Measurements from ENCODE around the gene PRKCH. TPM values are rescaled to one million over a fixed set of nuclear protein-coding genes. Genes with fewer than 3 reads are reported as not detected.

Gene PRKCH
- total and polyA plus RNA-seq, 10 of the 15 experiments (the other 5 are each of a cell fraction or from before 2014, with no cell fraction given), result 10.7 to 140 (median 33.2) TPM

DNA sequence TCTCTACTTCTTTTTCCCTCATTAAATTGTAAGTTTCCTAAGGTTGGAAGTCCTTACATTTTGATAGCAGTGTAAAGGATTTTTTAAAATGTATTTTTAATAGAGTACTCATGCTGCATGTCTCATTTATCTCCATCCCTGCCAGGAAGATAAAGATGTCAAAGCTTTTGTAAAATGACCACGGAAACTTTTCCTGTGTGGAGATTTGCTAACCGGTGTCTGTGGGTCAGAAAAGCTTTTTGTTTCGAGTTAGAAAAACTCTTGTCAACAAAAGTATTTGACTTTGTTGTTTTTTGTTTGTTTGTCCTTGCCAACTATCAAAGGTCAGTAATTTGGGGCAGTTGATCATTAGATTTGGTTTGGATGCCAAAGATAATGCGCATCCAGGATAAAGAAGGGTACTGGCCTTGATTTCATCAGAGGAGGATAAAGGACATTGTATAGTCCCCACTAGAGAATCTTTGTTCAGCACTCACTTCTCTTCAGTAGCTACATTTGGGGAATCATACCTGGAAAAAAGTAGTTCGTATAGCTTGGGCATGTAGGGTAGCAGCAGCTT lies 217.2 kb downstream of the PRKCH start:
- no TSS peak for BruUV-seq (replicated peaks)
- no peaks in the 10 kb centered on the region for H3K4me1 ChIP-seq (ENCODE audit: control insufficient read depth, insufficient read depth, low read length)
- intact Hi-C loops (cut with micrococcal nuclease; ENCODE audit: unreplicated experiment) (no loop called here), in situ Hi-C loops (cut with MboI) (no loop called here)
- WGBS (ENCODE audit: insufficient coverage, insufficient replicate concordance, low lambda C conversion rate, missing lambda C conversion rate), result 96% methylated on average over 5 of the region's 5 CpGs
- SMC1A ChIA-PET (ENCODE audit: uncharacterized antibody, unreplicated experiment), result interaction anchor here (0.6 to 2.5 kb wide), 8 partner anchors 13 to 224 kb away, joined by 3 to 5 read pairs (median 3); partner anchors contain the start of gene SNAPC1
- no peaks in the 10 kb centered on the region for H3K27me3 ChIP-seq (replicated peaks in 1 of 2; ENCODE audit: control insufficient read depth in 2 of 2, insufficient read depth in 2 of 2, low read length in 1 of 2)
- DNase-seq (ENCODE audit: low read depth, low spot score) (no peak), ATAC-seq (no peak), FAIRE-seq (no peak)
- H4K20me1 ChIP-seq (ENCODE audit: control insufficient read depth, insufficient read depth), result no peaks in the 10 kb centered on the region
- POLR2A ChIA-PET, result interaction anchor here (0.7 to 1.6 kb wide), 2 partner anchors 13 to 161 kb away, joined by 3 to 5 read pairs; no protein-coding TSS in a partner anchor
- CTCF ChIA-PET, result interaction anchor here (0.9 kb wide), 1 partner anchor 35 kb away, joined by 6 read pairs; no protein-coding TSS in a partner anchor
- no peak overlapping the region for H3K27ac ChIP-seq (ENCODE audit: control insufficient read depth, insufficient read depth)
- H3K79me2 ChIP-seq (ENCODE audit: control insufficient read depth, insufficient read depth, low read length), result no peaks in the 10 kb centered on the region
- RAD21 ChIA-PET (ENCODE audit: unreplicated experiment), result interaction anchor here (1.6 kb wide), 1 partner anchor 299 kb away, joined by 4 read pairs; no protein-coding TSS in a partner anchor
- no peak overlapping the region for H3K9ac ChIP-seq (ENCODE audit: control insufficient read depth, insufficient read depth, low read length)
- H3K4me3 ChIP-seq, result no peak overlapping the region
- no peak overlapping the region for H2AFZ ChIP-seq (ENCODE audit: control insufficient read depth, low read depth, low read length)
- peaks cover 14 to 21% of the 10 kb centered on the region in 2 experiments; a peak in 3 of 4 replicates for H3K36me3 ChIP-seq (ENCODE audit: control insufficient read depth in 2 of 2, insufficient read depth in 2 of 2, low read length in 1 of 2)
- no peaks in the 10 kb centered on the region for H3K9me3 ChIP-seq (replicated peaks; ENCODE audit: control insufficient read depth, insufficient read depth, low read length)
- H3K4me2 ChIP-seq (ENCODE audit: control insufficient read depth, insufficient read depth), result no peak overlapping the region
- TF ChIP-seq, protein P1, sequence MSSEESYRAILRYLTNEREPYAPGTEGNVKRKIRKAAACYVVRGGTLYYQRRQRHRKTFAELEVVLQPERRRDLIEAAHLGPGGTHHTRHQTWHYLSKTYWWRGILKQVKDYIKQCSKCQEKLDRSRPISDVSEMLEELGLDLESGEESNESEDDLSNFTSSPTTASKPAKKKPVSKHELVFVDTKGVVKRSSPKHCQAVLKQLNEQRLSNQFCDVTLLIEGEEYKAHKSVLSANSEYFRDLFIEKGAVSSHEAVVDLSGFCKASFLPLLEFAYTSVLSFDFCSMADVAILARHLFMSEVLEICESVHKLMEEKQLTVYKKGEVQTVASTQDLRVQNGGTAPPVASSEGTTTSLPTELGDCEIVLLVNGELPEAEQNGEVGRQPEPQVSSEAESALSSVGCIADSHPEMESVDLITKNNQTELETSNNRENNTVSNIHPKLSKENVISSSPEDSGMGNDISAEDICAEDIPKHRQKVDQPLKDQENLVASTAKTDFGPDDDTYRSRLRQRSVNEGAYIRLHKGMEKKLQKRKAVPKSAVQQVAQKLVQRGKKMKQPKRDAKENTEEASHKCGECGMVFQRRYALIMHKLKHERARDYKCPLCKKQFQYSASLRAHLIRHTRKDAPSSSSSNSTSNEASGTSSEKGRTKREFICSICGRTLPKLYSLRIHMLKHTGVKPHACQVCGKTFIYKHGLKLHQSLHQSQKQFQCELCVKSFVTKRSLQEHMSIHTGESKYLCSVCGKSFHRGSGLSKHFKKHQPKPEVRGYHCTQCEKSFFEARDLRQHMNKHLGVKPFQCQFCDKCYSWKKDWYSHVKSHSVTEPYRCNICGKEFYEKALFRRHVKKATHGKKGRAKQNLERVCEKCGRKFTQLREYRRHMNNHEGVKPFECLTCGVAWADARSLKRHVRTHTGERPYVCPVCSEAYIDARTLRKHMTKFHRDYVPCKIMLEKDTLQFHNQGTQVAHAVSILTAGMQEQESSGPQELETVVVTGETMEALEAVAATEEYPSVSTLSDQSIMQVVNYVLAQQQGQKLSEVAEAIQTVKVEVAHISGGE (CRISPR knock-in tag; IDR thresholded peaks at IDR 0.05), result no peak
- TF ChIP-seq SREBF1 (IDR thresholded peaks at IDR 0.05; ENCODE audit: low read length) (no peak), RAD51 (IDR thresholded peaks at IDR 0.05) (no peak), RBBP5 (conservative IDR thresholded peaks at IDR 0.05) (no peak), SMAD5 (IDR thresholded peaks at IDR 0.05; ENCODE audit: low read depth) (no peak), BCL11A (IDR thresholded peaks at IDR 0.05; ENCODE audit: low read depth, low read length) (no peak), PAX5 (IDR thresholded peaks at IDR 0.05; ENCODE audit: borderline replicate concordance, low read depth, low read length) (no peak), MTA3 (IDR thresholded peaks at IDR 0.05; ENCODE audit: borderline replicate concordance, low read length) (no peak), TCF7 (IDR thresholded peaks at IDR 0.05; ENCODE audit: borderline replicate concordance) (no peak), LARP7 (IDR thresholded peaks at IDR 0.05) (no peak)
- TF ChIP-seq, protein P2, sequence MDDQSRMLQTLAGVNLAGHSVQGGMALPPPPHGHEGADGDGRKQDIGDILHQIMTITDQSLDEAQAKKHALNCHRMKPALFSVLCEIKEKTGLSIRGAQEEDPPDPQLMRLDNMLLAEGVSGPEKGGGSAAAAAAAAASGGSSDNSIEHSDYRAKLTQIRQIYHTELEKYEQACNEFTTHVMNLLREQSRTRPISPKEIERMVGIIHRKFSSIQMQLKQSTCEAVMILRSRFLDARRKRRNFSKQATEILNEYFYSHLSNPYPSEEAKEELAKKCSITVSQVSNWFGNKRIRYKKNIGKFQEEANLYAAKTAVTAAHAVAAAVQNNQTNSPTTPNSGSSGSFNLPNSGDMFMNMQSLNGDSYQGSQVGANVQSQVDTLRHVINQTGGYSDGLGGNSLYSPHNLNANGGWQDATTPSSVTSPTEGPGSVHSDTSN (IDR thresholded peaks at IDR 0.05; ENCODE audit: insufficient replicate concordance, low read depth, low read length), result no peak
- TF ChIP-seq, protein P3, sequence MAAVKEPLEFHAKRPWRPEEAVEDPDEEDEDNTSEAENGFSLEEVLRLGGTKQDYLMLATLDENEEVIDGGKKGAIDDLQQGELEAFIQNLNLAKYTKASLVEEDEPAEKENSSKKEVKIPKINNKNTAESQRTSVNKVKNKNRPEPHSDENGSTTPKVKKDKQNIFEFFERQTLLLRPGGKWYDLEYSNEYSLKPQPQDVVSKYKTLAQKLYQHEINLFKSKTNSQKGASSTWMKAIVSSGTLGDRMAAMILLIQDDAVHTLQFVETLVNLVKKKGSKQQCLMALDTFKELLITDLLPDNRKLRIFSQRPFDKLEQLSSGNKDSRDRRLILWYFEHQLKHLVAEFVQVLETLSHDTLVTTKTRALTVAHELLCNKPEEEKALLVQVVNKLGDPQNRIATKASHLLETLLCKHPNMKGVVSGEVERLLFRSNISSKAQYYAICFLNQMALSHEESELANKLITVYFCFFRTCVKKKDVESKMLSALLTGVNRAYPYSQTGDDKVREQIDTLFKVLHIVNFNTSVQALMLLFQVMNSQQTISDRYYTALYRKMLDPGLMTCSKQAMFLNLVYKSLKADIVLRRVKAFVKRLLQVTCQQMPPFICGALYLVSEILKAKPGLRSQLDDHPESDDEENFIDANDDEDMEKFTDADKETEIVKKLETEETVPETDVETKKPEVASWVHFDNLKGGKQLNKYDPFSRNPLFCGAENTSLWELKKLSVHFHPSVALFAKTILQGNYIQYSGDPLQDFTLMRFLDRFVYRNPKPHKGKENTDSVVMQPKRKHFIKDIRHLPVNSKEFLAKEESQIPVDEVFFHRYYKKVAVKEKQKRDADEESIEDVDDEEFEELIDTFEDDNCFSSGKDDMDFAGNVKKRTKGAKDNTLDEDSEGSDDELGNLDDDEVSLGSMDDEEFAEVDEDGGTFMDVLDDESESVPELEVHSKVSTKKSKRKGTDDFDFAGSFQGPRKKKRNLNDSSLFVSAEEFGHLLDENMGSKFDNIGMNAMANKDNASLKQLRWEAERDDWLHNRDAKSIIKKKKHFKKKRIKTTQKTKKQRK (IDR thresholded peaks at IDR 0.05; ENCODE audit: low read depth, low read length), result no peak
- TF ChIP-seq, protein P4, sequence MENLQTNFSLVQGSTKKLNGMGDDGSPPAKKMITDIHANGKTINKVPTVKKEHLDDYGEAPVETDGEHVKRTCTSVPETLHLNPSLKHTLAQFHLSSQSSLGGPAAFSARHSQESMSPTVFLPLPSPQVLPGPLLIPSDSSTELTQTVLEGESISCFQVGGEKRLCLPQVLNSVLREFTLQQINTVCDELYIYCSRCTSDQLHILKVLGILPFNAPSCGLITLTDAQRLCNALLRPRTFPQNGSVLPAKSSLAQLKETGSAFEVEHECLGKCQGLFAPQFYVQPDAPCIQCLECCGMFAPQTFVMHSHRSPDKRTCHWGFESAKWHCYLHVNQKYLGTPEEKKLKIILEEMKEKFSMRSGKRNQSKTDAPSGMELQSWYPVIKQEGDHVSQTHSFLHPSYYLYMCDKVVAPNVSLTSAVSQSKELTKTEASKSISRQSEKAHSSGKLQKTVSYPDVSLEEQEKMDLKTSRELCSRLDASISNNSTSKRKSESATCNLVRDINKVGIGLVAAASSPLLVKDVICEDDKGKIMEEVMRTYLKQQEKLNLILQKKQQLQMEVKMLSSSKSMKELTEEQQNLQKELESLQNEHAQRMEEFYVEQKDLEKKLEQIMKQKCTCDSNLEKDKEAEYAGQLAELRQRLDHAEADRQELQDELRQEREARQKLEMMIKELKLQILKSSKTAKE (IDR thresholded peaks at IDR 0.05; ENCODE audit: low read depth, poor library complexity, severe bottlenecking), result no peak

All from GM12878 (cell line).